B cell (primary cell): Measurements from ENCODE around the gene TDRD15. TPM values are rescaled to one million over a fixed set of nuclear protein-coding genes. Genes with fewer than 3 reads are reported as not detected.

ENCODE experiments used
- ATAC-seq: fragments of 200-7000 bp; cut with Tn5 transposase; one replicate; pipeline ENCODE4 v1.10.0; 2021; ENCODE audit warnings: low read depth, mild to moderate bottlenecking, moderate number of reproducible peaks, moderate library complexity
- CTCF ChIA-PET: fragments of 350-600 bp; sonication (Branson Sonifier 250); formaldehyde crosslinking; loops from one replicate; lab custom pipeline; 2021; ENCODE audit warnings: antibody characterized with exemption, inconsistent platforms; lab: Charles Lee
- POLR2A ChIA-PET: fragments of 350-600 bp; sonication (Branson Sonifier 250); formaldehyde crosslinking; loops from one replicate; lab custom pipeline; 2021; ENCODE audit warnings: antibody characterized with exemption; lab: Charles Lee
- DNase-seq: peaks from one replicate; pipeline ENCODE4 v3.0.0; 2013
- H2AFZ ChIP-seq: 2 replicates; pipeline ENCODE4 v1.6.1; 2012; ENCODE audit warnings: mild to moderate bottlenecking, low read depth, low read length; ENCODE audit not compliant: insufficient read depth, poor library complexity, severe bottlenecking
- H3K27ac ChIP-seq, 2 donors: 1 replicate in 1 of 2; 2 replicates in 1 of 2; pipeline ENCODE4 v1.5.1; 2012 to 2013; ENCODE audit warnings: low read length in 2 of 2, mild to moderate bottlenecking in 2 of 2, moderate library complexity in 1 of 2
- H3K27me3 ChIP-seq, 4 experiments: fragments of 200-600 bp in 1 of 4; sonication (generic) in 1 of 4; replicated peaks in 1 of 4; 1 replicate in 2 of 4; 2 replicates in 2 of 4; pipeline versions ENCODE4 v1.6.1 to v1.7.0; 2013 to 2016; ENCODE audit warnings: low read length in 3 of 4, mild to moderate bottlenecking in 2 of 4, mixed read lengths in 1 of 4, moderate library complexity in 1 of 4; ENCODE audit not compliant: insufficient read depth in 4 of 4, control insufficient read depth in 3 of 4; ENCODE audit errors: control extremely low read depth in 1 of 4
- H3K36me3 ChIP-seq, 2 experiments: replicated peaks in 1 of 2; 1 replicate in 1 of 2; 2 replicates in 1 of 2; pipeline versions ENCODE4 v1.6.1 to v1.7.1; 2013; ENCODE audit warnings: low read length in 1 of 2; ENCODE audit not compliant: insufficient read depth in 2 of 2, control insufficient read depth in 1 of 2; ENCODE audit errors: control extremely low read depth in 1 of 2, extremely low read depth in 1 of 2
- H3K4me1 ChIP-seq, 2 donors: fragments of 200-600 bp in 1 of 2; sonication (generic) in 1 of 2; 1 replicate in 1 of 2; 2 replicates in 1 of 2; pipeline versions ENCODE4 v1.5.1 to v1.6.1; 2013 to 2017; ENCODE audit warnings: low read length in 2 of 2; ENCODE audit not compliant: control insufficient read depth in 2 of 2, insufficient read depth in 2 of 2
- H3K4me2 ChIP-seq: replicated peaks from 2 replicates; pipeline ENCODE3; 2012; ENCODE audit warnings: mild to moderate bottlenecking, low read depth, low read length; ENCODE audit not compliant: poor library complexity, severe bottlenecking
- H3K4me3 ChIP-seq, 5 experiments: fragments of 200-600 bp in 1 of 5; sonication (generic) in 1 of 5; 1 replicate in 3 of 5; 2 replicates in 2 of 5; pipeline versions ENCODE4 v1.5.1 to v1.7.0; 2011 to 2016; ENCODE audit warnings: low read length in 4 of 5, mild to moderate bottlenecking in 4 of 5, low read depth in 2 of 5, control low read depth in 1 of 5, moderate library complexity in 1 of 5; ENCODE audit not compliant: insufficient read depth in 1 of 5; ENCODE audit errors: control extremely low read depth in 1 of 5, extremely low read depth in 1 of 5
- H3K79me2 ChIP-seq: fragments of 200-600 bp; sonication (generic); one replicate; pipeline ENCODE4 v1.6.0; 2016; ENCODE audit warnings: low read length; ENCODE audit not compliant: control insufficient read depth, insufficient read depth
- H3K9ac ChIP-seq: fragments of 200-600 bp; sonication (generic); 2 replicates; pipeline ENCODE4 v1.6.1; 2017; ENCODE audit warnings: mild to moderate bottlenecking, low read length, moderate library complexity
- H3K9me3 ChIP-seq, 3 donors: one replicate each; pipeline versions ENCODE4 v1.6.1 to v1.7.1; 2013; ENCODE audit warnings: low read length in 2 of 3; ENCODE audit not compliant: control insufficient read depth in 2 of 3, insufficient read depth in 1 of 3; ENCODE audit errors: control extremely low read depth in 1 of 3
- H4K20me1 ChIP-seq: 2 replicates; pipeline ENCODE4 v1.6.0; 2012; ENCODE audit warnings: mild to moderate bottlenecking, low read length; ENCODE audit not compliant: insufficient read depth, control insufficient read depth, poor library complexity, severe bottlenecking
- H3K27ac Mint-ChIP-seq: one replicate; pipeline ENCODE4 v1.8.0; 2021; ENCODE audit warnings: mixed read lengths
- H3K27me3 Mint-ChIP-seq: one replicate; pipeline ENCODE4 v1.8.0; 2021; ENCODE audit warnings: mixed read lengths
- H3K4me1 Mint-ChIP-seq: one replicate; pipeline ENCODE4 v1.8.0; 2021; ENCODE audit warnings: mixed read lengths
- H3K4me3 Mint-ChIP-seq: one replicate; pipeline ENCODE4 v1.8.0; 2021; ENCODE audit warnings: mixed read lengths
- H3K9me3 Mint-ChIP-seq: one replicate; pipeline ENCODE4 v1.8.0; 2022; ENCODE audit warnings: mixed read lengths; ENCODE audit not compliant: insufficient read depth
- EZH2 ChIP-seq: IDR thresholded peaks from 2 replicates; pipeline ENCODE4 v1.6.1; 2012; ENCODE audit warnings: borderline replicate concordance, low read depth, mild to moderate bottlenecking, moderate library complexity, low read length; ENCODE audit not compliant: insufficient read depth, poor library complexity, severe bottlenecking
- WGBS: methylation state at CpG from one replicate; pipeline ENCODE4 v1.1.5; 2013; ENCODE audit warnings: missing lambda C conversion rate; ENCODE audit not compliant: insufficient coverage; 5-methylcytosine and 5-hydroxymethylcytosine counted together
- intact Hi-C: fragments of 100-400 bp; cut with micrococcal nuclease; formaldehyde crosslinking; loops from one replicate; pipeline ENCODE4 v1.10.0; 2022
- polyA plus RNA-seq: library from polyadenylated mRNA; depleted of rRNA; stranded (reverse); fragments of >200 nt; gene quantifications from 2 replicates; pipeline ENCODE4 v1.2.3, GENCODE V29; 2012
- total RNA-seq, 2 donors: library from RNA; stranded (reverse); fragments of 120-200 nt in 1 of 2; gene quantifications; 1 replicate in 1 of 2; 2 replicates in 1 of 2; pipeline versions ENCODE4 v1.2.3 to v1.2.4, GENCODE V29; 2013 to 2022
- TF ChIP-seq, protein P1 (sequence below): fragments of 200-600 bp; IDR thresholded peaks from one replicate; pipeline ENCODE4 v1.8.0; 2022; ENCODE audit warnings: antibody characterized with exemption, mild to moderate bottlenecking

The TDRD15 gene
- total and polyA plus RNA-seq, 2 donors (not counting 1 experiment from before 2014, with no cell fraction given), result 0.04 to 1.1 TPM

DNA sequence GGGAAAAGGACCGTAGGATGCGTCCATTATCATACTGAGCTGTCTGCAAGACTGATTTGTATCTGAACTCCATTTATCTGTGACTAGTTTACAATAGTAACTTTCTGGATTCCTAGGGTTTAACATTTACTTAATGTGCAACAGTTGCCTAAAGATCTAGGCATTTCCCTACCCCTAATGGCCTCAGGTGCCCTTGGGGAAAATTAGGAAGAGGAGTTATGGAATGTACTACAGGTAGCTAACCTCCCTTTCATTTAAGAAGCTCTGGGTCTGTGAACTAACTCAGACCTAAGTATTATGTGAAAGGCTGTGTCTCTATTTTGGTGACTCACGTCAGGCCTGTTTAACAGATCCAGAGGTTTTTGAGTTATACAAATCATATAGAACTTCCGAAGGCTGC, 59.5 kb downstream of the TDRD15 start:
- H3K9me3 Mint-ChIP-seq, result no peaks in the 10 kb centered on the region
- Histone ChIP-seq H3K9ac (no peak overlapping the region), H3K4me1 (no peaks in the 10 kb centered on the region), H3K4me2 (no peak overlapping the region), H3K9me3 (no peaks in the 10 kb centered on the region), H2AFZ (no peak overlapping the region), H3K36me3 (no peaks in the 10 kb centered on the region), H3K4me3 (no peak overlapping the region), H3K27me3 (no peaks in the 10 kb centered on the region), H3K79me2 (no peaks in the 10 kb centered on the region), H3K27ac (no peak overlapping the region), H4K20me1 (no peaks in the 10 kb centered on the region)
- ChIA-PET CTCF (no interaction called here), POLR2A (no interaction called here)
- intact Hi-C loops, result no loop called here
- TF ChIP-seq EZH2, result no peak
- TF ChIP-seq, protein P1, sequence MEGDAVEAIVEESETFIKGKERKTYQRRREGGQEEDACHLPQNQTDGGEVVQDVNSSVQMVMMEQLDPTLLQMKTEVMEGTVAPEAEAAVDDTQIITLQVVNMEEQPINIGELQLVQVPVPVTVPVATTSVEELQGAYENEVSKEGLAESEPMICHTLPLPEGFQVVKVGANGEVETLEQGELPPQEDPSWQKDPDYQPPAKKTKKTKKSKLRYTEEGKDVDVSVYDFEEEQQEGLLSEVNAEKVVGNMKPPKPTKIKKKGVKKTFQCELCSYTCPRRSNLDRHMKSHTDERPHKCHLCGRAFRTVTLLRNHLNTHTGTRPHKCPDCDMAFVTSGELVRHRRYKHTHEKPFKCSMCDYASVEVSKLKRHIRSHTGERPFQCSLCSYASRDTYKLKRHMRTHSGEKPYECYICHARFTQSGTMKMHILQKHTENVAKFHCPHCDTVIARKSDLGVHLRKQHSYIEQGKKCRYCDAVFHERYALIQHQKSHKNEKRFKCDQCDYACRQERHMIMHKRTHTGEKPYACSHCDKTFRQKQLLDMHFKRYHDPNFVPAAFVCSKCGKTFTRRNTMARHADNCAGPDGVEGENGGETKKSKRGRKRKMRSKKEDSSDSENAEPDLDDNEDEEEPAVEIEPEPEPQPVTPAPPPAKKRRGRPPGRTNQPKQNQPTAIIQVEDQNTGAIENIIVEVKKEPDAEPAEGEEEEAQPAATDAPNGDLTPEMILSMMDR, result no peak
- 65% methylated on average over 2 of the region's 4 CpGs for WGBS
- no peak overlapping the region for H3K4me3 Mint-ChIP-seq
- H3K27ac Mint-ChIP-seq, result no peak overlapping the region
- H3K27me3 Mint-ChIP-seq, result peaks cover 5% of the 10 kb centered on the region
- no peak for ATAC-seq
- no peak for DNase-seq
- H3K4me1 Mint-ChIP-seq, result no peaks in the 10 kb centered on the region

DNA sequence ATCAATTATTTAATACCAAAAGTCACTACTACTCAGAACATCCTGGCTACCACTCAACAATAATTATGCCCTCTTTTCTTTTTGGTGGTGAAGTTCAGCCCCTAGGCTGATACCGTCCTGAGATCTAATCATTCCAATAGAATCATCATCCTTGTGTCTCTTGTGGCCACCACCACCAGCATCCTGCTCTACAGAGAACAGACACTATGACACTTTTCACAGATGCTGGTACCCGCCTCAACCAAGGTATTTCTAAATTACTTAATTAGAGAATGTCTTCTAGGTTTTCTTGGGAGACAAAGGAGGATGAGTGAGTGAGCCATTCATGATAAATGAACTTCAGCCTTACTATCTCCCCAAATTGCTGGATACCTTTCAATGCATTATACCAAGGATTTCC, 60.0 kb downstream of the TDRD15 start:
- intact Hi-C loops, result no loop called here
- no peak overlapping the region for H3K4me2 ChIP-seq
- no peaks in the 10 kb centered on the region for H3K79me2 ChIP-seq
- ChIA-PET CTCF (no interaction called here), POLR2A (no interaction called here)
- H3K27ac Mint-ChIP-seq, result no peak overlapping the region
- ATAC-seq (no peak), DNase-seq (no peak)
- 100% methylated on average over 1 of the region's 2 CpGs for WGBS
- no peaks in the 10 kb centered on the region for H3K36me3 ChIP-seq
- no peaks in the 10 kb centered on the region for H4K20me1 ChIP-seq
- peaks cover 5% of the 10 kb centered on the region for H3K27me3 Mint-ChIP-seq
- no peaks in the 10 kb centered on the region for H3K4me1 Mint-ChIP-seq
- H3K27me3 ChIP-seq, result no peaks in the 10 kb centered on the region
- no peaks in the 10 kb centered on the region for H3K9me3 ChIP-seq
- no peak overlapping the region for H2AFZ ChIP-seq
- H3K4me3 ChIP-seq, result no peak overlapping the region
- TF ChIP-seq, protein P1, result no peak
- TF ChIP-seq EZH2, result no peak
- no peaks in the 10 kb centered on the region for H3K4me1 ChIP-seq
- H3K9ac ChIP-seq, result no peak overlapping the region
- H3K27ac ChIP-seq, result no peak overlapping the region
- H3K4me3 Mint-ChIP-seq, result no peak overlapping the region
- no peaks in the 10 kb centered on the region for H3K9me3 Mint-ChIP-seq
